ENCODE results near the gene PPP1CC.
A peak's percentile ranks its signal among the peaks of the same experiment; 100 is the strongest.
"Not testable (repeated sequence)": the region's sequence is repeated elsewhere in the genome, so short reads cannot be mapped to it uniquely, and the experiment has no call there.

Gene PPP1CC

DNA sequence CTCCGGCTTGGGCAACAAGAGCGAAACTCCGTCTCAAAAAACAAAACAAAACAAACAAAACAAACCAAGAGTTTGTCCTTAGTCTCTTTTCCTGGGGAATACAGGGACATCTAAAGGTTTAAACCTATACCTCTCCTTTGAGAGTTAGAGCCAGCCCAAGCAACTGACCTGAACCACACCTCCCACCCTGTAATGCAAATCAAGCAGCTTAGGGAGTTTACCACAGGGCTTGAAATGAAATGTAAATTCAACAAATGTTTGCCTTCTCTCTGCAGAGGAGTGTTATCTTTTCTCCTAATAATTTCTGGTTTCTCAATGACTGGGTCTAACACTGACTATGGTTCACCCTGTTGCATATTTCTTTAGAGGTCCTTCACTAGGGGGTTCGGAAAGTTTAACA lies 16.7 kb downstream of the PPP1CC start:
- DNase-seq (ENCODE audit: low read depth in 2 of 2, low spot score in 1 of 2) = no peak

GRCh38 chr12:110725267-110725666 lies 17.4 kb downstream of the PPP1CC start:
- DNase-seq (ENCODE audit: low read depth in 2 of 2, low spot score in 1 of 2) = no peak

DNA sequence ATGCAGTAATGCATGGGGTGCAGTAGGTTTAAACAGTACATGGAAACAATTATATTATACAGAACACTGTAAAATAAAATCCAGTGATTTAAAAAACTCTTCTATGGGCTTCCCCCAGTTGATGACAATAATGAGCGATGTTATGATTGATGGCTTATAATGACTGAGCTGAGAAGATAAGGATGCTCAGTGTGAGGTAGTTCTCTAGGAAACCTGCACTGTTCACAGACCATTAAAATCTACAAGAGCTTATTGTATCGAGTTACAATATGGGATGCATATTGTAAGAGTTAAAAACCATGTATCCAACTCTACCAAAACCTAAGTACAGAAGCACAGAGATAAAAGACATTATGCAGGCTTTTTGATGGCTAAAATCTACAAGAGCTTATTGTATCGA lies 19.8 kb downstream of the PPP1CC start:
- not testable (repeated sequence) for DNase-seq (ENCODE audit: low read depth in 2 of 2, low spot score in 1 of 2)

DNA sequence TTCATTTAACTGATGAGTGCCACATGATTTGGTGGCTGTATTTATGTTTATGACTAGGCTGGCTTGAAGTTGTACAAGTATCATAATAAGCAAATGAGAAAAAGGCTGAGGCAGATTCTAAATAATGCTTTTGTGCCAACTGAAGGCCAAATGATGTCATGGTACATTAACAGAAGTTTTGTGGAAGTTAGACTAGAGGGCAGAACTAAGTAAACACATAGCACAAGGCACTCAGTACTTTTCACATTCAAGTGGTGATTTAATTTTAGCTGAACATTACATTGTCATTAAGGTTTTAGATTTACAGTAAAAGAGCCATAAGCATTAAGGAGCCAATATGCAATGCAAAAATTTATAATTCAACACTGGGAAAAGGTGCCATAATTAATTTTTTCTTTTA lies 21.1 kb downstream of the PPP1CC start:
- no peak for DNase-seq (ENCODE audit: low read depth in 2 of 2, low spot score in 1 of 2)

GRCh38 chr12:110720516-110720915 lies 22.2 kb downstream of the PPP1CC start:
- DNase-seq (ENCODE audit: low read depth in 2 of 2, low spot score in 1 of 2) = no peak

GRCh38 chr12:110718222-110718908 lies 24.3 kb downstream of the PPP1CC start:
- DNase-seq (ENCODE audit: low read depth in 2 of 2, low spot score in 1 of 2) = no peak

GRCh38 chr12:110717037-110717436 lies 25.7 kb downstream of the PPP1CC start:
- no peak for DNase-seq (ENCODE audit: low read depth in 2 of 2, low spot score in 1 of 2)

DNA sequence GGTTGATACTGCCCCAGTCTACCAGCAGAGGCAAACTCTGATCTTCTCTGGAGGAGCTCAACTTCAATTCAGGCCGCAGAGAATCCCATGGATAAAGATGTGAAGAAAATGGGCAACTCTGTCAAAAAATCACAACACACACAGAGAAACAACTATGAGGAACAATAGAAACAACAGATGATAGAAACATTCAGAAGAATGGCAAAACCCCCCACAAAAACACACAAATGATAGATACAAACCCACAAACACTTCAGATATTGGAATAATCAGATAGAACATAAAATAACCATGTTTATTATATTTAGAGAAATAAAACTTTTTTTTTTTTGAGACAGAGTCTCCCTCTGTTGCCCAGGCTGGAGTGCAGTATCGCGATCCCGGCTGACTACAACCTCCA lies 33.8 kb downstream of the PPP1CC start:
- no peak for DNase-seq (ENCODE audit: low read depth in 2 of 2, low spot score in 1 of 2)

DNA sequence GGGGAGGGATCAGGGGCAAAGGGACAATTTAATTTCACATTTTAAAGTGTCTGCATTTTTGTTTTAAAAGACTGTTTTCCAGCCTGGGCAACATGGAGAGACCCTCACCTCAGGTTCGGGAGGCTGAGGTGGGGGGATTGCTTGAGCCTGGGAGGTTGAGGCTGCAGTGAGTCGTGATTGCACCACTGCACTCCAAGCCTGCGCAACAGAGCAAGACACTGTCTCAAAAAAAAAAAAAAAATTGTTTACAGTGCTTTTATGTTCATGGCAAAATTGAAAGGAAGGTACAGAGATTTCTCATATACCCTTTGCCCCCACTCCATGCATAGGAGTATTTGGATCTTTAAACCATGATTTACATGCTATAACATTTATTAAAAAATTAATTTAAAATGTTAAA lies 37.4 kb downstream of the PPP1CC start:
- DNase-seq (ENCODE audit: low read depth in 2 of 2, low spot score in 1 of 2) = no peak

DNA sequence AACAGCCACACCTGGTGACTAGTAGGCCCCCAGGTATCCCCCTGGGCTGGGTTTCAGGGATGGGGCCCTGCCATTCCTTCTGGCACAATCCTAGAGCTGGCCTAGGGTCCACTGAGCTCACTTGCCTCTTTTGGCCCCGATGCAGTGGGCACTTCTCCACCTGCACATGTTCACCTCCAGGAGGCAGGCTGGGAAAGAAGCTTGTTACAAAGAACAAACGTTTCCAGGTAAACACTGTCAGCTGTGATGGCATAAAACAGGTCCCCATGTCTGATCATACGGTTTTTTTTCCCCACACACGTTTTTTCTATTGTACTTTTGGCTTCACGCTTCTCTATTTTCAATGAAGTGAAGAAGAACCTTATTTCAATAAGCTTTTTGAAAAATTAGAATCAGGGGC lies 37.9 kb downstream of the PPP1CC start:
- no peak for DNase-seq (ENCODE audit: low read depth in 2 of 2, low spot score in 1 of 2)

GRCh38 chr12:110704231-110704630 lies 38.5 kb downstream of the PPP1CC start:
- DNase-seq (ENCODE audit: low read depth in 2 of 2, low spot score in 1 of 2) = no peak

DNA sequence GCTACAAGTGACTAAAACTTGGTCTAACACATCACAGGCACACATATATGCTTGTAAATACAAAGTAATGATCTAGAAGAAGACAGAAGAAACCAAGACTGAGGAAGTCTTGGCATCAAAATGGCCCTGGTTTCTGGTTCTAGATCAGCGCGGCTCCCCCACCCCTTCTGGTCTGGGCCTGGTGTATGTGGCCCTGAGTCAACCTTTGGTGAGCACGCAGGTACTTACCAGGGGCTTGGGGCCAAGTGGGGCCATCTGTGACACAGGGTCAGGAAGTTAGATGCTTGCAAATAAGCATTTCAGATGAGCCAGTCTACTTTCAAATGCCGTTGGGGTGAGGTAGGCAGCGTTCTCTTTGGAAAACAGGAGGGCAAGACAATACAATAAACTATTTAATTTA lies 40.6 kb downstream of the PPP1CC start:
- DNase-seq (ENCODE audit: low read depth in 2 of 2, low spot score in 1 of 2) = no peak

GRCh38 chr12:110699591-110700445 lies 42.9 kb downstream of the PPP1CC start:
- DNase-seq (ENCODE audit: low read depth in 2 of 2, low spot score in 1 of 2) = no peak

DNA sequence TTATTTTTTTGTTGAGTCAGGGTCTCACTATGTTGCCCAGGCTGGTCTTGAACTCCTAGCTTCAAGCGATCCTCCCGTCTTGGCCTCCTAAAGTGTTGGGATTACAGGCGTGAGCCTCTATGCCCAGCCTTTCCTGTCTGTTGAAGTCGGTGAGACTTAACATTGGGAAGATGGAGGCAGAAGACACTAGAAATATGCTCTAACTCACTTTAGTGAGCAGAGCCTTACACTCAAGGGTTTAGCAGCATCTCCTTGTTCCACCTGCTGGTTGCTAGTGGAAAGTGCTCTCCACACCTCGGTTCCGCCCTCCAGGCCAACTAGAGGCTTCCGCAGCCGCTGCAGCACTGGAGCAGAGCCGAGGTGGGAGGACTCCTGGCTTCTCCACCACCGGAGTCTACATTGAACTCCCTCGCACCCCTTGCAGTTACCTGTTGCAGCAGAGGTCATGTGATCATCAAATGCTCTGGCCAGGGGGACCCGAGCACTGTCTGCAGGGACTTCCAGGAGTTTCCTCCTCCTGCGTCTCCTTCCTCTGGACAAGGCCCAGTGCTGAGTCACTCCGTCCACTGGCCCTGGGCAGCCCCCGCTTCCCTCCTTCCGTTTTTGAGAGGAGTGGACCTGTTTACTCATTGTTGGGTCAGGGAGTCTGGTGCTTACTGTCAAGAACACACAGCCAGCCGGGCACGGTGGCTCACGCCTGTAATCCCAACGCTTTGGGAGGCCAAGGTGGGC lies 44.4 kb downstream of the PPP1CC start:
- DNase-seq (ENCODE audit: low read depth in 2 of 2, low spot score in 1 of 2) = peak; percentile 35 to 59

- no peak for DNase-seq (ENCODE audit: low read depth in 2 of 2, low spot score in 1 of 2)
Observed at GRCh38 chr12:110697236-110697635, 45.5 kb downstream of the PPP1CC start.

- no peak for DNase-seq (ENCODE audit: low read depth in 2 of 2, low spot score in 1 of 2)
Observed at GRCh38 chr12:110696283-110696682, 46.4 kb downstream of the PPP1CC start.

DNA sequence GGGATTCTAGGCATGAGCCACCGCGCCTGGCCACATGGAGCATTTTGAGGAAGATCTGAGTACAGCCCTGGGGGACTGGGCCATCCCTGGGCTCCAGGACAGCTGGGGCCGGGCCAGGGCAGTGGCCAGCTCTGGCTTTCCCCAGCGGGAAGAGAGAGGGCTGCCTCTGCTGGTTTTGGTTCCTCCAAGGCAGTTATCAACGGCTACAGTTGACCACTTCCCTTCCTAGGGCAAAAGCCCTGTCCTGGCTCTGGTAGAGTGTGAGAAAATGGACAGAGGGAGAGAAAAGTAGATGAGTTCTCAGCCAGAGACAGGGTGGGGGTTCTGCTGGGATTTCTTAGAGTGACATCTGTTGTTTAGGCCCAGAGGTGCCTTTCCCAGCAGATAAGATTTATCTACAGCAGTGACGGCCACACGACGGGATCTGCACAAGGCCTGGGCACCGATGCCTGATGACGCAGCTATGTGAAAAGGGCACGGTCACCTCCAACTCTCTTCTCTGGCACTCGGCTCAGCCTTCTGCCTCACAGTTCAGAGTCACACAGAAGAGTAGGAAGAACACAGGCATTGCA lies 48.3 kb downstream of the PPP1CC start:
- DNase-seq (ENCODE audit: low read depth in 2 of 2, low spot score in 1 of 2) = no peak

DNA sequence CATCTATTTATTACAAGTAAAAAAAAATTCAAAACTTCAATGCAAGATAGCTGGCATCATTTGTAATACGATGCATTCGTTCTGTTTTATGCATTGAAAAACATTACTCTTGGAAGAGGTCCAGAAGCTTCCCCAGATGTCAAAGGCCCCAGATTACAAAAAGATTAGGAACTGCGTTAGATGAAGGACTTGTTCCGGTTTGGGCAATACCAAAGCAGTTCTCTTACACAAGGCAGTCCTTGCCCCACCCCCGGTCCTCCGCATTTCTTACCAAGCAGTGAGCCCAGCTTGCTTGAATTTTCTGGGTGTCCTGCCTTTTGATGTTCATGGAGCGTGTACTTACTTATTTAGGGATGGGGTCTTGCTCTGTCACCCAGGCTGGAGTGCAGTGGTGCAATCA lies 49.0 kb downstream of the PPP1CC start:
- DNase-seq (ENCODE audit: low read depth in 2 of 2, low spot score in 1 of 2) = no peak

GRCh38 chr12:110690127-110690430 lies 52.6 kb downstream of the PPP1CC start:
- no peak for DNase-seq (ENCODE audit: low read depth in 2 of 2, low spot score in 1 of 2)

DNA sequence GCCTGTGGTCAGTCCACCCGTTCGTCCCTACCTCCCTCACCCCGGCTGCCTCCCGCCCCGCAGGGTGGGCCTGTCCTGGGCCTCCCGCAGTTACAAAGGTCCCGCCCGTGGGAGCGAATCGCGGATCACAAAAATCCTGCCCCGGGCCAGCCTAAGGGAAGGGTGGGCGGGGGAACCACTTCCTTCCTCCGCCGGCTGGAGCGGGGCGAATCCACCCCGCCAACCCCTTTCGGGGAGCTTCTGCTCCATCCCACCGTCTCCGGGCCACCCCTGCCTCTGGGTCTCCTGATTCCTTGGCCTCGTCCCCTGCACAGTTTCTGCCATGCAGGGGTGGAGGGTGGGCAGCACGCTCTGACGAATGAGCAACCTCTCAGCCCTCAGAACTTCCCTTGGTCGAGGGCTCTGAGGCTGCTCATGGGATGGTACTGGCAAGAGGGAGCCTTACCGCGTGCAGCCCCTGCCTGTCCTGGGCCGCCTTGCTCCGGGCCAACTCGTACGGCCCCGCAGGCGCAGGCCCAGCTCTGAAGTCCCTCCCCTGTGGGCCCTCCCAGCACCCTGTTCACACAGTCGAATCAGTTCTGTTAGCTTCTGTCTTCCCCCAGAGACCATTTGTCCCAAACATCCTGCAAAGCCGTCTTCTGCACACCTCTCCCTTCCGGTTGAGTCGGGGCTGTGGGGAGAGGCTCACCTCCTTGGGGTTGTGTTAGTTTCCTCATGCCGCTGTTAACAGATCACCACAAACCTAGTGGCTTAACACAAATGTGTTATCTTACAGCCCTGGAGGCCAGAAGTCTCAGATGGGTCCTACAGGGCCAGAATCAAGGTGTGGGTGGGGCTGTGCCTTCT lies 53.2 kb downstream of the PPP1CC start:
- DNase-seq (ENCODE audit: low read depth in 2 of 2, low spot score in 1 of 2) = peak; percentile 11 to 15

Data from stimulated activated CD8-positive, alpha-beta memory T cell treated with anti-CD3 and anti-CD28 coated beads, Interleukin-4, amount 100 ng/mL, for 1 hour (primary cell).